GM12878 (cell line): ENCODE measurements around the gene MTF1. TPM values are rescaled to one million over a fixed set of nuclear protein-coding genes. Genes with fewer than 3 reads are reported as not detected.
A peak's percentile ranks its signal among the peaks of the same experiment; 100 is the strongest.

Source experiments
- BCL3 ChIP-seq: IDR thresholded peaks from 2 replicates; pipeline ENCODE4 v1.6.1; 2011; ENCODE audit warnings: borderline replicate concordance, low read depth, mild to moderate bottlenecking, moderate library complexity, low read length; ENCODE audit not compliant: insufficient read depth, poor library complexity, severe bottlenecking
- BRCA1 ChIP-seq: IDR thresholded peaks from 2 replicates; pipeline ENCODE4 v1.6.1; 2011; ENCODE audit warnings: low read depth, low read length, improper control_type of control experiment
- CREB1 ChIP-seq: IDR thresholded peaks from 2 replicates; pipeline ENCODE4 v1.6.1; 2012; ENCODE audit warnings: low read depth, mild to moderate bottlenecking, inconsistent platforms
- FOS ChIP-seq: IDR thresholded peaks from 3 replicates; pipeline ENCODE4 v1.6.1; 2011; ENCODE audit warnings: borderline replicate concordance; ENCODE audit not compliant: insufficient read length; ENCODE audit errors: extremely low read depth
- HSF1 ChIP-seq: fragments of 150-350 bp; IDR thresholded peaks from 2 replicates; pipeline ENCODE4 v1.6.1; 2014; ENCODE audit warnings: mild to moderate bottlenecking, low read depth, low read length
- IRF5 ChIP-seq: fragments of 450-650 bp; IDR thresholded peaks from 2 replicates; pipeline ENCODE4 v1.6.1; 2017; ENCODE audit warnings: borderline replicate concordance
- PML ChIP-seq: IDR thresholded peaks from 2 replicates; pipeline ENCODE4 v1.6.1; 2012; ENCODE audit warnings: low read length, inconsistent platforms
- POLR2AphosphoS5 ChIP-seq: IDR thresholded peaks from 2 replicates; pipeline ENCODE4 v1.6.1; 2011; ENCODE audit warnings: mild to moderate bottlenecking, low read length, inconsistent platforms
- RAD51 ChIP-seq: fragments of 450-650 bp; IDR thresholded peaks from 2 replicates; pipeline ENCODE4 v1.6.1; 2016; ENCODE audit warnings: moderate library complexity, mild to moderate bottlenecking, inconsistent platforms
- RFX5 ChIP-seq: IDR thresholded peaks from 2 replicates; pipeline ENCODE4 v1.6.1; 2011; ENCODE audit warnings: low read depth, low read length, improper control_type of control experiment
- SKIL ChIP-seq: fragments of 450-650 bp; IDR thresholded peaks from 2 replicates; pipeline ENCODE4 v1.6.1; 2017; ENCODE audit warnings: mild to moderate bottlenecking, low read depth, inconsistent platforms; ENCODE audit not compliant: poor library complexity, severe bottlenecking
- SMAD5 ChIP-seq: IDR thresholded peaks from 2 replicates; pipeline ENCODE4 v1.6.1; 2016; ENCODE audit warnings: antibody characterized with exemption, low read depth
- SPI1 ChIP-seq: IDR thresholded peaks from 2 replicates; pipeline ENCODE4 v1.6.1; 2011; ENCODE audit warnings: low read depth, mild to moderate bottlenecking, low read length, moderate library complexity, borderline replicate concordance; ENCODE audit not compliant: insufficient read depth
- ZBTB40 ChIP-seq: fragments of 450-650 bp; IDR thresholded peaks from 2 replicates; pipeline ENCODE4 v1.6.1; 2016; ENCODE audit warnings: mild to moderate bottlenecking, moderate library complexity, borderline replicate concordance
- ZNF622 ChIP-seq: fragments of 450-650 bp; IDR thresholded peaks from 2 replicates; pipeline ENCODE4 v1.6.1; 2017; ENCODE audit warnings: mild to moderate bottlenecking, inconsistent platforms
- ZSCAN29 ChIP-seq: fragments of 450-650 bp; IDR thresholded peaks from 2 replicates; pipeline ENCODE4 v1.6.1; 2017; ENCODE audit warnings: mild to moderate bottlenecking, moderate library complexity
- ZZZ3 ChIP-seq: IDR thresholded peaks from 2 replicates; pipeline ENCODE4 v1.6.1; 2011; ENCODE audit warnings: low read depth; ENCODE audit not compliant: control insufficient read depth, insufficient read length
- polyA plus RNA-seq, 11 experiments: library from polyadenylated mRNA; depleted of rRNA in 4 of 11; unstranded in 6 of 11; stranded (reverse) in 5 of 11; fragments of >200 nt; fragmentation: Nextera tagmentation in 4 of 11; fragmentation: Illumina TruSeq in 1 of 11; extraction: Ambion mirVana in 4 of 11; extraction: Trizol in 1 of 11; gene quantifications; 1 replicate in 1 of 11; 2 replicates in 10 of 11; pipeline versions ENCODE4 v1.2.1 to v1.2.3, GENCODE V29; 2011 to 2016; ENCODE audit warnings: inconsistent platforms in 2 of 11, missing spikeins in 2 of 11, low read depth in 1 of 11
- total RNA-seq, 4 experiments: library from RNA; depleted of rRNA in 3 of 4; stranded (reverse); fragments of >200 nt in 3 of 4; fragmentation: Illumina TruSeq in 1 of 4; extraction: Trizol in 1 of 4; gene quantifications; 2 replicates each; pipeline versions ENCODE4 v1.2.1 to v1.2.3, GENCODE V29; 2013 to 2021

MTF1 gene
- total and polyA plus RNA-seq, 10 of the 15 experiments (the other 5 are each of a cell fraction or from before 2014, with no cell fraction given): 2.2 to 20.4 (median 6.7) TPM

GRCh38 chr1:37807555-37808368 is 51.6 kb downstream of the MTF1 start, which contains the start of the genes C1orf122 and YRDC (continued):
- TF ChIP-seq SKIL (no peak), ZBTB40 (peak; percentile 88), HSF1 (no peak), BRCA1 (no peak), RAD51 (no peak), ZNF622 (no peak), ZZZ3 (no peak), SPI1 (peak; percentile 75; the same call in 1 of the 2 replicates), BCL3 (no peak), ZSCAN29 (0 out of 2 replicates have a peak, but pooled peaks have one; percentile 63), CREB1 (peak; percentile 93), FOS (no peak), SMAD5 (peak; percentile 85), POLR2AphosphoS5 (peak; percentile 78), PML (no peak; the same call in 1 of the 2 replicates), IRF5 (no peak), RFX5 (no peak)
